Activated CD8-positive, alpha-beta memory T cell treated with anti-CD3 and anti-CD28 coated beads, Interleukin-2, amount 50 U/mL, for 48 hours (primary cell): ENCODE results near the gene ANKH.
"Not testable (repeated sequence)": the region's sequence is repeated elsewhere in the genome, so short reads cannot be mapped to it uniquely, and the experiment has no call there.

Experiments used
- DNase-seq: peaks from one replicate; pipeline ENCODE4 v3.0.0-alpha.2; 2020

The ANKH gene

GRCh38 chr5:14853685-14854084, 17.9 kb downstream of the ANKH start:
- no peak for DNase-seq

GRCh38 chr5:14852779-14853178, 18.8 kb downstream of the ANKH start:
- DNase-seq: no peak

- DNase-seq: no peak
Observed at GRCh38 chr5:14851999-14852526, 19.5 kb downstream of the ANKH start.

GRCh38 chr5:14851597-14851996, 20.0 kb downstream of the ANKH start:
- DNase-seq: no peak

GRCh38 chr5:14851050-14851419, 20.5 kb downstream of the ANKH start:
- DNase-seq: no peak

- DNase-seq: no peak
Observed at GRCh38 chr5:14850419-14851049, 21.0 kb downstream of the ANKH start.

GRCh38 chr5:14849516-14850294, 21.9 kb downstream of the ANKH start:
- DNase-seq: no peak

GRCh38 chr5:14848942-14849341, 22.6 kb downstream of the ANKH start:
- not testable (repeated sequence) for DNase-seq

GRCh38 chr5:14848385-14848784, 23.2 kb downstream of the ANKH start:
- DNase-seq: no peak

- no peak for DNase-seq
Observed at GRCh38 chr5:14847471-14847870, 24.1 kb downstream of the ANKH start.

GRCh38 chr5:14842117-14842516, 29.5 kb downstream of the ANKH start:
- DNase-seq: no peak

GRCh38 chr5:14840624-14841023, 31.0 kb downstream of the ANKH start:
- DNase-seq: no peak

- no peak for DNase-seq
Observed at GRCh38 chr5:14838396-14839319, 32.9 kb downstream of the ANKH start.

GRCh38 chr5:14837423-14838122, 34.0 kb downstream of the ANKH start:
- not testable (repeated sequence) for DNase-seq

GRCh38 chr5:14834584-14835550, 36.7 kb downstream of the ANKH start:
- DNase-seq: no peak

- no peak for DNase-seq
Observed at GRCh38 chr5:14834062-14834461, 37.5 kb downstream of the ANKH start.

GRCh38 chr5:14831006-14831338, 40.6 kb downstream of the ANKH start:
- no peak for DNase-seq

GRCh38 chr5:14830210-14831005, 41.2 kb downstream of the ANKH start:
- DNase-seq: no peak

GRCh38 chr5:14829396-14829795, 42.2 kb downstream of the ANKH start:
- DNase-seq: no peak

- no peak for DNase-seq
Observed at GRCh38 chr5:14826714-14827113, 44.9 kb downstream of the ANKH start.

GRCh38 chr5:14825977-14826376, 45.6 kb downstream of the ANKH start:
- DNase-seq: no peak
